A673 (cell line): Measurements from ENCODE around the gene TREM2. TPM values are rescaled to one million over a fixed set of nuclear protein-coding genes. Genes with fewer than 3 reads are reported as not detected.

Experiments used
- BruUV-seq: library from RNA; stranded (reverse); fragments of 400-500 nt; replicated peaks from 2 replicates; lab custom pipeline; 2021; lab: Mats Ljungman, UMichigan
- CTCF ChIA-PET: fragments of 300-600 bp; sonication (Branson Sonifier 250); formaldehyde crosslinking; loops from one replicate; lab custom pipeline; 2022; ENCODE audit warnings: antibody characterized with exemption; lab: Charles Lee
- POLR2A ChIA-PET: fragments of 300-600 bp; sonication (Branson Sonifier 250); formaldehyde crosslinking; loops from one replicate; lab custom pipeline; 2022; ENCODE audit warnings: antibody characterized with exemption; ENCODE audit not compliant: low non-redundant PET; lab: Charles Lee
- DNase-seq: peaks from one replicate; pipeline ENCODE4 v3.0.0-alpha.2; 2015; ENCODE audit warnings: low spot score
- H3K27ac ChIP-seq: fragments of 200-600 bp; sonication (generic); 2 replicates; pipeline ENCODE4 v1.5.1; 2016; ENCODE audit warnings: mixed run types, low read depth, mild to moderate bottlenecking, mixed read lengths, antibody characterized with exemption, low read length; ENCODE audit not compliant: poor library complexity, severe bottlenecking
- H3K27me3 ChIP-seq: fragments of 200-600 bp; sonication (generic); replicated peaks from 2 replicates; pipeline ENCODE4 v1.6.1; 2017; ENCODE audit warnings: mixed run types, low read depth, mild to moderate bottlenecking, mixed read lengths, antibody characterized with exemption, low read length; ENCODE audit not compliant: insufficient read depth, poor library complexity
- H3K36me3 ChIP-seq: fragments of 200-600 bp; sonication (generic); 2 replicates; pipeline ENCODE4 v1.6.1; 2016; ENCODE audit warnings: mixed run types, mild to moderate bottlenecking, mixed read lengths, antibody characterized with exemption, low read length; ENCODE audit not compliant: insufficient read depth, poor library complexity, severe bottlenecking
- H3K4me1 ChIP-seq: fragments of 200-600 bp; sonication (generic); 2 replicates; pipeline ENCODE4 v1.6.1; 2017; ENCODE audit warnings: mixed run types, mild to moderate bottlenecking, mixed read lengths, antibody characterized with exemption, low read length; ENCODE audit not compliant: insufficient read depth, poor library complexity, severe bottlenecking
- H3K4me3 ChIP-seq: fragments of 200-600 bp; sonication (generic); 2 replicates; pipeline ENCODE4 v1.5.1; 2016; ENCODE audit warnings: low read depth, mixed run types, mild to moderate bottlenecking, mixed read lengths, low read length; ENCODE audit not compliant: poor library complexity, severe bottlenecking
- H3K9me3 ChIP-seq: fragments of 200-600 bp; sonication (generic); 2 replicates; pipeline ENCODE4 v1.6.1; 2016; ENCODE audit warnings: mixed run types, low read depth, mild to moderate bottlenecking, mixed read lengths, antibody characterized with exemption, low read length; ENCODE audit not compliant: poor library complexity, severe bottlenecking
- CTCF ChIP-seq: fragments of 300-800, 200-600 bp; sonication (generic); conservative IDR thresholded peaks from 2 replicates; pipeline ENCODE4 v1.5.1; 2017; ENCODE audit warnings: low read depth, mild to moderate bottlenecking, antibody characterized with exemption, low read length, moderate library complexity, mixed read lengths
- EZH2 ChIP-seq: fragments of 200-600 bp; sonication (generic); IDR thresholded peaks from 2 replicates; pipeline ENCODE4 v1.6.1; 2017; ENCODE audit warnings: borderline replicate concordance, low read depth, mild to moderate bottlenecking, mixed read lengths, antibody characterized with exemption, low read length; ENCODE audit not compliant: poor library complexity, severe bottlenecking
- intact Hi-C: fragments of 100-400 bp; cut with micrococcal nuclease; formaldehyde crosslinking; loops from one replicate; pipeline ENCODE4 v1.10.0; 2022; ENCODE audit not compliant: unreplicated experiment
- total RNA-seq: library from RNA; stranded (reverse); gene quantifications from 2 replicates; pipeline ENCODE4 v1.2.3, GENCODE V29; 2021

Gene TREM2
- total RNA-seq, 1 experiment from 2014 or later = not detected

GRCh38 chr6:41147917-41148316, 15.0 kb downstream of the TREM2 start:
- DNase-seq = no peak
- no peaks in the 10 kb centered on the region for H3K36me3 ChIP-seq
- no peak overlapping the region for H3K4me3 ChIP-seq
- CTCF ChIA-PET = no interaction called here
- intact Hi-C loops = no loop called here
- H3K27me3 ChIP-seq = peaks cover 10% of the 10 kb centered on the region
- H3K27ac ChIP-seq = no peak overlapping the region
- no peaks in the 10 kb centered on the region for H3K9me3 ChIP-seq
- TF ChIP-seq CTCF = no peak
- no peak for TF ChIP-seq EZH2
- no peaks in the 10 kb centered on the region for H3K4me1 ChIP-seq
- POLR2A ChIA-PET = no interaction called here
- no TSS peak for BruUV-seq

- intact Hi-C loops = no loop called here
- Histone ChIP-seq H3K36me3 (no peaks in the 10 kb centered on the region), H3K27ac (no peak overlapping the region), H3K9me3 (no peaks in the 10 kb centered on the region), H3K27me3 (no peaks in the 10 kb centered on the region), H3K4me3 (no peak overlapping the region), H3K4me1 (no peaks in the 10 kb centered on the region)
- ChIA-PET POLR2A (no interaction called here), CTCF (no interaction called here)
- BruUV-seq = no TSS peak
- TF ChIP-seq CTCF (no peak), EZH2 (no peak)
- DNase-seq = no peak
These were observed 26.0 kb downstream of the TREM2 start for GRCh38 chr6:41136911-41137310.

- Histone ChIP-seq H3K27me3 (no peaks in the 10 kb centered on the region), H3K4me1 (no peaks in the 10 kb centered on the region), H3K9me3 (no peaks in the 10 kb centered on the region), H3K36me3 (no peaks in the 10 kb centered on the region), H3K27ac (no peak overlapping the region), H3K4me3 (no peak overlapping the region)
- no peak for TF ChIP-seq CTCF
- TF ChIP-seq EZH2 = no peak
- ChIA-PET POLR2A (no interaction called here), CTCF (no interaction called here)
- DNase-seq = no peak
- BruUV-seq = no TSS peak
- intact Hi-C loops = no loop called here
These were observed 27.7 kb downstream of the TREM2 start for GRCh38 chr6:41135062-41135832.
